Breast epithelium (tissue), 3 donors: ENCODE results near the gene GALNT2.

Experiments
- POLR2A ChIP-seq: fragments of 450-650 bp; IDR thresholded peaks from one replicate; pipeline ENCODE4 v1.6.1; 2016; ENCODE audit warnings: antibody characterized with exemption, mild to moderate bottlenecking, moderate library complexity
- POLR2AphosphoS5 ChIP-seq, 3 donors: sonication (generic); formaldehyde crosslinking; IDR thresholded peaks; one replicate each; pipeline ENCODE4 v1.6.1; 2017; ENCODE audit warnings: antibody characterized with exemption in 3 of 3
- TF ChIP-seq, protein P1 (sequence below), 3 donors: fragments of 450-650 bp; IDR thresholded peaks; one replicate each; pipeline ENCODE4 v1.5.1; 2016 to 2017; ENCODE audit warnings: antibody characterized with exemption in 3 of 3, mild to moderate bottlenecking in 3 of 3, moderate library complexity in 3 of 3

- TF ChIP-seq, protein P1, sequence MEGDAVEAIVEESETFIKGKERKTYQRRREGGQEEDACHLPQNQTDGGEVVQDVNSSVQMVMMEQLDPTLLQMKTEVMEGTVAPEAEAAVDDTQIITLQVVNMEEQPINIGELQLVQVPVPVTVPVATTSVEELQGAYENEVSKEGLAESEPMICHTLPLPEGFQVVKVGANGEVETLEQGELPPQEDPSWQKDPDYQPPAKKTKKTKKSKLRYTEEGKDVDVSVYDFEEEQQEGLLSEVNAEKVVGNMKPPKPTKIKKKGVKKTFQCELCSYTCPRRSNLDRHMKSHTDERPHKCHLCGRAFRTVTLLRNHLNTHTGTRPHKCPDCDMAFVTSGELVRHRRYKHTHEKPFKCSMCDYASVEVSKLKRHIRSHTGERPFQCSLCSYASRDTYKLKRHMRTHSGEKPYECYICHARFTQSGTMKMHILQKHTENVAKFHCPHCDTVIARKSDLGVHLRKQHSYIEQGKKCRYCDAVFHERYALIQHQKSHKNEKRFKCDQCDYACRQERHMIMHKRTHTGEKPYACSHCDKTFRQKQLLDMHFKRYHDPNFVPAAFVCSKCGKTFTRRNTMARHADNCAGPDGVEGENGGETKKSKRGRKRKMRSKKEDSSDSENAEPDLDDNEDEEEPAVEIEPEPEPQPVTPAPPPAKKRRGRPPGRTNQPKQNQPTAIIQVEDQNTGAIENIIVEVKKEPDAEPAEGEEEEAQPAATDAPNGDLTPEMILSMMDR (IDR thresholded peaks at IDR 0.05), result no peak
- TF ChIP-seq POLR2A, result no peak
- no peak for TF ChIP-seq POLR2AphosphoS5 (IDR thresholded peaks at IDR 0.05)
Measured at GRCh38 chr1:230148126-230148652, 81.2 kb downstream of the GALNT2 start.
